SW 1271 (cell line): ENCODE measurements around the gene MAP1LC3A.
A peak's percentile ranks its signal among the peaks of the same experiment; 100 is the strongest.

ENCODE experiments used
- DNase-seq, 2 experiments: peaks; one replicate each; lab custom pipeline; 2025; lab: John Stamatoyannopoulos, UW

The MAP1LC3A gene

DNA sequence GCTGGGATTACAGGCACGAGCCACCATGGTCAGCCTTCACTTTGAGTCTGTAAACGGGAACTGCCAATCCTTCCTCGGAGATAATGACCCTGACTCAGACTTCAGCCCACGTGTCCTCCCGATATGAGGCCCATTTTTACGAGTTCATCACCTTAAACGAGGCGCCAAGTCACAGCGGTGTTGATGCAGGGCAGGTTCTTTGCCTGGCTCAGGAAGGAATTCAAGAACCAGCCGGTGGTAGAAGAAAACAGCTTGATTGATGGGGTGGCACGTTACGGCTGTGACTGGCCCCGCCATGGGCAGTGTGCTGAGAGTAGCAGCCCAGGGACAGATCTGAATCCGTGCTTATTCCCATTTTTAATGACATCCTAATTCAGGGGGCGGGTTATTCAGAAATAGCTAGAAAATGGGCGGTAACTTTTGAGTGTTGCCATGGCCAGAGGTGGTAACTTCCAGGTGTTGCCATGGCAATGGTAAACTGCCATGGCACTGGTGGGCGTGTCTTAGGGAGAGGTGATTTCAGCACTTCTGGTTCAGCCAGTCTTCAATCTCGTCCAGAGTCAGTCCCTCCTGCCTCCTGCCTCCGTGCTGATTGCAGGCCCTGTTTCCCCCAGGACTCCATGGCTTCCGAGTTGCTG is 9.1 kb upstream of the MAP1LC3A start:
- peak; percentile 59 to 73 for DNase-seq

- no peak for DNase-seq
Measured at GRCh38 chr20:34549929-34550305, 8.6 kb upstream of the MAP1LC3A start.

- no peak for DNase-seq
Measured at GRCh38 chr20:34552569-34552968, 5.9 kb upstream of the MAP1LC3A start.

GRCh38 chr20:34553366-34553867 is 5.1 kb upstream of the MAP1LC3A start:
- DNase-seq, result no peak

DNA sequence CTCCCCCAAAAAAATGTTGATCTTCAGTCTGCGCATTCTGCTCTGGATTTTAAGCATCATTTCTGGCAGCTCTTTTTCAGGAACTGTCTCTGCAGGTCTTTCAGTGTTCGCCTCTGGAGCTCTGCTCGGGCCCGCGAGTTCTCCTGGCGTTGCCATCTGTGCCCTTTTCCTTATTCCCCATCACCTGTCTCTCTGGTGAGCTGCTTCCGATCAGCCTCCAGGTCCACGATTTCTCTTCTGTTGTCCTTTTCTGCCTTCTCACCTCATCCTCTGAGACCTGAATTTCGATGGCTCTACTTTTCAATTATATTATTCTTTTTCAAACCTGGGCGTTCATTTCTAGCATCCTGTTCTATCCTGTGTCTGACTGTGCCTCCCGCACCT is 590 bp upstream of the MAP1LC3A start:
- no peak for DNase-seq

- no peak for DNase-seq
Measured at GRCh38 chr20:34559311-34560140, 1.0 kb downstream of the MAP1LC3A start.

DNA sequence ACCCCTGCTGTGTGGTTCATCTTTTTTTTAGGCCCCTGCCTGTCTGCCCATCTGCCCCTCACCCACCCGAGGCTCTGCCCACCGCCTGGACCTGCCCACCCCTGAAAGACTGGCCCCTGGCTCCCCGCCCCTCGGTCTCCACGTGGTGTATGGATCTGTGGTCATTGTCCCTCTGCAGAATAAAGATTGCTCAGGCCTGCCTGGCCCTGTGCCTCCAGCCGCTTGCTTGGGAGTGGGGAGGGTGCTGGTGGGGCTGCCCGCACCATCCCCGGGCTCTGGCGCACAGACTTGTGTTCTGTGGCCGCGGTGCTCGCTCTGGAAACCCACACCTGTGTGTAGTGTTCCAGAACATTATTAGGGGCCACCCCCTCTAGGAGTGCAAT is 1.6 kb downstream of the MAP1LC3A start:
- no peak for DNase-seq

- no peak for DNase-seq
Measured at GRCh38 chr20:34560614-34561013, 2.1 kb downstream of the MAP1LC3A start.

- DNase-seq, result no peak
Measured at GRCh38 chr20:34561661-34562060, 3.1 kb downstream of the MAP1LC3A start.

DNA sequence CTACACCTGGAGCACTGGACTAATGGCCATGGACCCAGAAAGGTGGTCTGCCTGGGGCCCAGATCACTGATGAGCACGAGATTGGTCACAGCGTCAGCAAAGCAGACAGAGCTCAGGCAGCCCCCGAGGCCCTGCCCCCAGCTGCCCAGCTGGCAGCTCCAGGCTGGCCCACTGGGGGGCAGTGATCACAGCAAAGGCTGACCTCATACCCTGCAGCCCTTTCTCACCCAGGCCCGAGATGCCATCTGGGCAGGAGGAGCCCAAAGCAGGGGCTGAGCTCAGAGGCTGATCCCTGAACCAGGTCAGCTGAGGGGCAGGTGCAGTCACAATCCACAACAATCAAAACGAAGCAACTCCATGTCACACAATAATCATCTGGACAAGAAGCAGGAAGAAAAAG is 4.1 kb downstream of the MAP1LC3A start:
- DNase-seq, result peak; percentile 52 to 53

DNA sequence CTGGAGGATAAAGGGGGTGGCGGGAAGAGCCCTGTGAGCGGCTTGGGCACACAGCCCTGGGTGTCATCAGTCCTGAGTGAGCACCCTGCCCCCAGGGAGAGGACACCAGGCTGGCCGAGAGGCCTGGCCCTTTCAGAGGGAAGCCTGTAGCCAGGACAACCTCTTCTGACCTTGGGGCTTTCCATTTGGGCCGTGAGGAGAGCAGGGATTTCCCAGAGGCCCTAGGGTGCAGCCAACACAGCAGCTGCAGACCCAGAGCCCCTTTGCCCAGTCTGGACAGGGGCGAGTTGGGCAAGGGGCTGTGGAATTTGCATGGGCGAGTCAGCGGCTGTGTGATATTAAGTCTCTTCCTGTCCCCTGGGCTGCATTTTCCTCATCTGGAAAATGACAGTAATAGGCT is 6.3 kb downstream of the MAP1LC3A start:
- DNase-seq, result no peak

DNA sequence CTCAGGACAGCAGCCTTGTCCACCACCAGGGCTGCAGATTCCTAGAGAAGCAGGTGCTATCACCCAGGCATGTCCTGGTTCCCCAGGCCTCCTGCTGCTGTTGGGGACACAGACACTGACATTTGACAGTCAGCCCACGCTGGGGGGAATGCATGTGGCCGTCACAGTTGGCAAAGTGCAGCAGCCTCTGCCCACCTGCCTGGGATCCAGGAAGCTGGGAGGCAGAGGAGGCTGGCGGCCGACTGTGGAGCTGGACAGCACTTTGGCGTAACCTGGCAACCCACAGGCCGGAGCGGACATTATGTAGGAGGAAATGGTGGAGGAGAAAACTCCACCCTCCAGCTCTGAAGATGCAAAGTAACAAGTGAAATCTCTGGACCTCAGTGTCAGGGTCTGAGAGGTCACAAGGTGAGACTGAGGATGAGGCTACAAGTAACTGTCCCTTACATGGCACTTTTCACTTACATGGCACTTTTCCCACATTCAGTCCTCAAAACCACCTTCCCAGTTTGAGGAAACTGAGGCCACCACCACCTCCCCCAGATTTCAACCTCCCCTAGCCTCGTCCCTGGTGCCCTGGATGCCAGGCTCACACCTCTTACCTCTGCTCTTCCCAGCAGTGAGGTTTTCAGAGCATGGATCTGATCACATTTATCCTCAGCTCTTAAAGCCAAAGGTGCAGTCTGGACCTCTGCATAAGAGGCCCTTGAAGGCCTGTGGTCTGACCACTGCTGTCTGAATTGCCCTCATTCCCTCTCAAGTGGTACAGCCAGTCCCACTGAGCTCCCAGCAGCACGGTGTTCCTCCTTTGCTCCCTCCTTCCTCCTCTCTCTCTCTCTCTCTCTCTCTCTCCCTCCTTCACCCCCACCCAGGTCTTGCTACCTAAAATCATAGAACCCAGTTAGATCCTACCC is 8.7 kb downstream of the MAP1LC3A start:
- no peak for DNase-seq

DNA sequence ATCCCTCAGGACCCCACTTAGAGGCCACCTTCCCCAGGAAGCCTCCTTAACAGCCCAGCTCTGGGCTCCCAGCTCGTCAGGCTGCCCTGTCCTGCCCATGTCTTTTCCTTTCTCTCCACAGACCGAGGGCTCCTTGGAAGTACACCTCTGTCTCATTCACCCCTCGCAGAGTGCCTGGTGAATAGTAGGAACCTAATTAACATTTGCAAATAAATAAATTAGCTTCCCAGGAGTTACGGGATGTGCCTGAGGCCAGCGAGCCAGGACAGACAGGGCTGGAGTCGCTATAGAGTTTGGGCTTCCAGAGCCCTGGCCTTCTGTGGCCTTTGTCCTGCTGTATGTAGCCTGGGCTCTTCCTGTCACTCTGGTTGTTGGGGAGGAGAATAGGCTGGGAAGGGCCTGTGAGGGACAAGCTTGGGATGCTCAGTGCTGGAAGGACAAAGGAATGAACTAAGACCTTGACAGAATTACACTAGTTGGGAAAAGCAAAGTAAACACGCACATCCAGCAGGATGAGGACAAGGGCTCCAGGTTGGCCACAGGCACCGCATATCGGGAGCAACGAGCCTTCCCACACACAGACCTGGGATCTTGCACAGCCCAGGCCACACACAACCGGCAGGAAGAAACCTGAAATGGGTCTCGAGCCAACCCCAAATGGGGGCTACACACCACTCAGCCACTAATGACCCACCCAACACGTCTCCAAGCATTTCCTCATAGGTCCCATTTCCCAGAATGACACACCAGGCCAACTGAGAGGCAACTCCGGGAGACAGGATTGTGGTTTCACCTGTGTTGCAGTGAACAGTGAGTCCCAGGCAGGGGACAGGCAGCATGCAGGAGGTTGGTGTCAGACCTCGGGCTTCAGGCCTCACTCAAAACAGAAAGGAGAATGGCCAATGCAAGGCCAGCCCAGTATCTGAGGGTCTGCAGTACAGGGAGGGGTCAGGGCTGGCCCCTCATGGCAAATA is 9.7 kb downstream of the MAP1LC3A start:
- DNase-seq, result no peak

DNA sequence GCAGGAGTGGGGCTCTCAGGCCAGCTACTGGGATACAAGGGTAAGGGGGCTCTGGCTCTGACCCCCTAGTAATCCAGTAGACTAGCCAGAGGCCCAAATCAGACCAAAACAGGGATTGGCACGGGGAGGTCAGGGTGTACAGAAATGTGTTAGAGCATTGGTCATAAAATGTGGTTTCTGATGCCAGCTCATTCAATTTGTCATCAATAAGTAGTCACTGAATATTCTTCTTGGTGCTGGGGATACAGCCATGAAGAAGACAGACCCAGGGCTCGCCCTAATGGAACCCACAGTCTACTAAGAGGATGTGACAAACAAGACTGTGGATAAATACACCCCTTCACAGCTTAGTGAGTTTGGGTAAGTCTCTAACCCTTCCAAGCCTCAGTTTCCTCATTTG is 11.1 kb downstream of the MAP1LC3A start:
- DNase-seq, result no peak

DNA sequence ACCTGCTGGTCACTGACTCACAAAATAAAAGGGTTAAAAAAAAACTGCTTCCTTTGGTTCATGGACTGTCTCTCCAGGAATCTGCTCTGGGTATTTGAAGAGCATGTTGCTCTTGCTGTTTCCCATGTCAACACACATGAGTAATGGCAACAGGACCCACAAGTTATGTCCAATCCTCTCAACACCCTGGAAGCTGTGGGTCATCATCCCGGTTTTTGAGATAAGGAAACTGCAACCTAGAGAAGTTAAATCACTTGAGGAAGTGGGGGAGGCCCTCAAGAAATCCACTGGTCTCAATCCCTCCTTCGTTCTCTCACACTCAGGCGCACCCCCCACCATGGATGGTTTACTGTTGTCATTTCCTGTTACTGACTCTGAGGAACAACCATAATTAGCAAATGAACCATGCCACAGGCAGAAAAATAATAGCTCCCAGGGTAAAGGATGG is 12.4 kb downstream of the MAP1LC3A start:
- DNase-seq, result no peak

DNA sequence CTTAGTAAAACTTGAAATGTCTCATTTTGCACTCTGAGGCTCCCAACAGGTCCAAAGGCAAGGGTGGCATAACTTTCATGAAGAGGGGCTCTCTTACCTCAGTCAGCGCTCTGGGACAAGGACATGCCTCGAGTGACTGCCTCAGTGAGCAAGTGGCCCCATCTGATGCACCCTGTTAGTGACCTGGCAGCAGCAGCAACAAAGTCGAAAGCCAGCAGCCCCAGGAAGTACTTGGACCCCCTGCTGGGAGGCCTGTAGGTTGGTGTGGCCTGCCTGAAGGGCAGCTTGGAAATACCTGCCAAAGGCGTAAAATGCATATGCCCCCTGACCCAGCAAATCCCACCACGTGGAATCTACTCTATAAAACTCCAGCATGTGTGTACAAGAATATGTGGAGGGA is 13.2 kb downstream of the MAP1LC3A start:
- no peak for DNase-seq

DNA sequence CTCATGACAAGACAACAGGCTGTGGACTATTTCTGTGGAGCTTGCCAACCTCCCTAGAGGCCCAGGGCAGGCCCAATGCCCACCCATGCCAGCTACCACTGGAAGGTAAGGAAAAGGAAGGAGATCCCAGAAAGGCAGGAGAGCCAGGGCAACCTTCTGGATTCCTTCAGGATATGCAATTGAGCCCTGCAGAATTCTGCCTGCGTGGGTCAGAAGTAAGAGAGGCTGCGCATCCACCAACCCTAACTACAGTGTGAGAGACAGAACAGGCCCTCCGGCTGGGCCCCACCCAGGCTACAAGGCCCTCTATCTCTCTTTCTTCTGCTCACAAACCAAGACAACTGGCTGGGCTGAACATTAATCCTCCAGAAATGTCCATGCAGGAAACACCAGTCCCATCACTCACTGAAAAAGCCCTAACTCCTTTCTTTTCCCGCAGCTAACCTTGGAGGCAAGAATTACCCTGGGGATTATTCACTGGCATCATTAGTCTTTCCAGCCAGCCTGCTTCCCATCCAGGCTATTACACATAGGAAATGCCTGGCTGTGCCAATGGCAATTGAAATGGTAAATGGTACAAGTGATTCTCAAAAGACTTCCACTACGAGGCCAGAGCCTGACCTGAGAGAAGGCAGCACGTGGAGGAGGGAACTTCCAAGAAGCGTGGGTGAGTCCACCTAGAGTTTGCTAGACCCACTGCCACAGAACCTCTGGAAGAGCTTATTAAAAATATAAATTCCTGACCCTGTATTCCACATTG is 15.2 kb downstream of the MAP1LC3A start:
- no peak for DNase-seq

DNA sequence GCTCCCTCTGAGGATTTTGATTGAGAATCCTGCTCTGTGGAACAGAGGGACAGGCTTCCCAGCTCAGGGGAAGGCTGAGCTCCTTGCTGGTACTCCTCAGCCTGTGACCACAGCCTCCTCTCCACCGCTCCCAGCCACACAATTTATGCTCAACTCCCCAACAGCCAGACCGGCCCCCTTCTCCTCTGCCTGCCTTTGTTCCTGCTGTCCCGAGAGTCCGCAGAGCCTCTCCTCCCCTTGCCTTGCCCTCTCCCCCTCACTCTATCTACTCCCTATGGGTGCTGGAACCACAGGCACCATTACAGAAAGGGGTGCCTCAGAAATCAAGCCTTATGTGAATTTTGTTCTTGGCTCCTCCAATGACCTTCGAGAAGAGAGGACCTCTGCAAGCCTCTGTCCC is 15.9 kb downstream of the MAP1LC3A start:
- no peak for DNase-seq

DNA sequence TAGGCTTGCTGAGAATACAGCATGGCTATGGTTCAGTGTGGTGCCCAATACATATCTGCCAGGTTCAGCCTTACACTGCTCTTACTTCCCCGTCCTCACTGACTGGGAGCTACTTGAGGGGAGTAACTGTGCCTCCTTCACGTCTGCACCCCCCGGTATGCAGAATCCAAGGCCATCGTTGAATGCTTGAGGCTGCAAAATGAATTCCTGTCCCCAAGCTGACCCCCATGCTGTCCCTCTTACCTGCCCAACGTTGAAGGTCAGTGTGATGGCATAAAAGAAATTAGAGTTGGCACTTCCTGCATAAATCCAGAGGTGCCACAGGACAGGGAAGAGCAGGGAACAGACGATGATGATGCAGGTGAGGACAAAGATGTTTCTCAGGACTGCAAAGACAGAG is 16.3 kb downstream of the MAP1LC3A start:
- DNase-seq, result no peak

DNA sequence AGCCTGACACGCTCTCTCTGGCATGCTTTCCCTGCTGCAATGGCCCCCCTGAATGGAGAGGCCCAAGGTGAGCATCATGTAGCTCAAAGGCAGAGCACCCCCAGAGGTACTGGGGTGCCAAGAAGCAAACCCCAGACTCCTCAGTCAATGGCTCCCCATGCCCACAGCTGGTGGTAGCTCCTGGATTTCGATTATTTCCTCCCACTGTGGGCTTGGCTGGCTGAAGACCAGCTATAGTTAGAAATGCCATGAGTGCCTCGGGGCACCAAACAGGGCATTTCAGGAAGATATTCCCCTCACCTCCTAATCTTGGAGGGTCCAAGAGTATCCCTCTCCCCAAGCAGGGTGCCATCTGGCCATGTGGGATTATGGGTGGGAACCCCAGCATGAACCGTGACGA is 16.8 kb downstream of the MAP1LC3A start:
- DNase-seq, result no peak

DNA sequence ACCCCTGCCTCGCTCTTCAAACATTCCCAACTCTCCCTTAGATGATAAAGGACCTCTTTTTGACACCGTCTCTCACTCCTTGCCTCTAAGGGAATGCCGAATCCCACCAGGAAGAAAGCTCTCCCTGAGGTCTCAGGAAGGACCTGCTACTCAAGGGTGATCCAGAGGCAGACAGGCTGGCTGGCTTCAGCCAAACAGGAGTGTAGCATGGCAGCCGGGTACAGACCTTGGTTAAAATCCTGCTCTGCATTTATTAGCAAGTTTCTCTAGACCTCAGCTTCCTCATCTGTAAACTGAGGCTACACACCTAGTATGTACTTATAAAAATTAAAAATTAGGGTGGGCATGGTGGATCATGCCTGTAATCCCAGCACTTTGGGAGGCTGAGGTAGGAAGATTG is 17.2 kb downstream of the MAP1LC3A start:
- DNase-seq, result no peak
